NCI-H345 treated with DMSO at 0.1 percent for 48 hours (cell line): Measurements from ENCODE around the gene LMAN2L.

Source experiments
- DNase-seq: peaks from one replicate; lab custom pipeline; 2025; ENCODE audit not compliant: unreplicated experiment; lab: John Stamatoyannopoulos, UW

The LMAN2L gene

GRCh38 chr2:96661324-96661723 is 78.5 kb downstream of the LMAN2L start:
- DNase-seq: no peak

- no peak for DNase-seq
These were observed 83.3 kb downstream of the LMAN2L start for GRCh38 chr2:96656540-96656939.
